ENCODE measurements around the gene GPRIN3. TPM values are rescaled to one million over a fixed set of nuclear protein-coding genes. Genes with fewer than 3 reads are reported as not detected.

Gene GPRIN3
- polyA plus RNA-seq, 1 donor (not counting 4 experiments of a cell fraction or from before 2014, with no cell fraction given) = not detected

DNA sequence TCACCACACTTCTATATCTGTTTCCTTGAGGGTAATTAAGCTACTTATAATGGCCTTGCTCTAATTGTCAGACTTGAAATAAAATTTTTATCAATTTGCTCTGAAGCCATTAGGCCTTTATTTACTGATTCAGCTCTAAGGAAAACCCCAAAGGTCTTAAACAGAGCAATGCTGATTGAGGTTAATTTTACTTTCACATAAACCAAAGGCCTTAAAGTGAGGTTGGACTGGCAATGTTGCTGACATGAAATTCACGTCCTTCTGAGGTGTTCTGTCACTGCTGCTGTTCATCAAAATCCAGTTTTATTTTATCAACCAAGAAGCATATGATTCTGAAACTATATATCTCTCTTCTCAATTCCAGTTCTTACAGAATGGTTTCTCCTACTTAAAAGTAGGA, 21.7 kb upstream of the GPRIN3 start:
- dilution Hi-C loops (cut with MboI; ENCODE audit: extremely low pct_ligation_motif_present, low sequenced_read_pairs) = no loop called here
- FAIRE-seq (no peak), DNase-seq (ENCODE audit: low read depth, low spot score) (no peak)
- no peaks in the 10 kb centered on the region for H4K20me1 ChIP-seq (ENCODE audit: control insufficient read depth, extremely low read depth, insufficient read depth, low read length)
- no peaks in the 10 kb centered on the region for H3K27me3 ChIP-seq (ENCODE audit: control insufficient read depth, extremely low read depth, insufficient read depth, low read length)
- no peak overlapping the region for H3K27ac ChIP-seq (ENCODE audit: control insufficient read depth, insufficient read depth, low read length)
- H3K4me1 ChIP-seq (ENCODE audit: control insufficient read depth, extremely low read depth, insufficient read depth, low read length) = no peaks in the 10 kb centered on the region
- H3K9me3 ChIP-seq (ENCODE audit: control insufficient read depth, low read depth, low read length) = no peaks in the 10 kb centered on the region
- no peak overlapping the region for H3K4me2 ChIP-seq (ENCODE audit: control insufficient read depth, extremely low read depth, insufficient read depth, low read depth, low read length)
- H3K9me1 ChIP-seq (ENCODE audit: control insufficient read depth, extremely low read depth, insufficient read depth, low read length) = no peaks in the 10 kb centered on the region
- no peaks in the 10 kb centered on the region for H3K36me3 ChIP-seq (ENCODE audit: control insufficient read depth in 2 of 2, extremely low read depth in 1 of 2, insufficient read depth in 2 of 2, low read length in 2 of 2)
- no peak overlapping the region for H3K9ac ChIP-seq (ENCODE audit: control insufficient read depth, extremely low read depth, insufficient read depth, low read length)
- no peak overlapping the region for H3K4me3 ChIP-seq (ENCODE audit: control insufficient read depth in 2 of 3, extremely low read depth in 1 of 3, insufficient read depth in 2 of 3, low read depth in 1 of 3, low read length in 3 of 3)
- H3K79me2 ChIP-seq (ENCODE audit: control insufficient read depth, insufficient read depth, low read length) = no peaks in the 10 kb centered on the region
- H2AFZ ChIP-seq (ENCODE audit: control insufficient read depth, low read length) = no peak overlapping the region
- TF ChIP-seq EZH2 (IDR thresholded peaks at IDR 0.05; ENCODE audit: low read length) = no peak
- TF ChIP-seq, protein P1, sequence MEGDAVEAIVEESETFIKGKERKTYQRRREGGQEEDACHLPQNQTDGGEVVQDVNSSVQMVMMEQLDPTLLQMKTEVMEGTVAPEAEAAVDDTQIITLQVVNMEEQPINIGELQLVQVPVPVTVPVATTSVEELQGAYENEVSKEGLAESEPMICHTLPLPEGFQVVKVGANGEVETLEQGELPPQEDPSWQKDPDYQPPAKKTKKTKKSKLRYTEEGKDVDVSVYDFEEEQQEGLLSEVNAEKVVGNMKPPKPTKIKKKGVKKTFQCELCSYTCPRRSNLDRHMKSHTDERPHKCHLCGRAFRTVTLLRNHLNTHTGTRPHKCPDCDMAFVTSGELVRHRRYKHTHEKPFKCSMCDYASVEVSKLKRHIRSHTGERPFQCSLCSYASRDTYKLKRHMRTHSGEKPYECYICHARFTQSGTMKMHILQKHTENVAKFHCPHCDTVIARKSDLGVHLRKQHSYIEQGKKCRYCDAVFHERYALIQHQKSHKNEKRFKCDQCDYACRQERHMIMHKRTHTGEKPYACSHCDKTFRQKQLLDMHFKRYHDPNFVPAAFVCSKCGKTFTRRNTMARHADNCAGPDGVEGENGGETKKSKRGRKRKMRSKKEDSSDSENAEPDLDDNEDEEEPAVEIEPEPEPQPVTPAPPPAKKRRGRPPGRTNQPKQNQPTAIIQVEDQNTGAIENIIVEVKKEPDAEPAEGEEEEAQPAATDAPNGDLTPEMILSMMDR (optimal IDR thresholded peaks at IDR 0.05 in 1 of 3, IDR thresholded peaks at IDR 0.05 in 1 of 3, conservative IDR thresholded peaks at IDR 0.05 in 1 of 3; ENCODE audit: extremely low read depth in 1 of 3, insufficient read depth in 2 of 3, low read length in 3 of 3) = no peak

DNA sequence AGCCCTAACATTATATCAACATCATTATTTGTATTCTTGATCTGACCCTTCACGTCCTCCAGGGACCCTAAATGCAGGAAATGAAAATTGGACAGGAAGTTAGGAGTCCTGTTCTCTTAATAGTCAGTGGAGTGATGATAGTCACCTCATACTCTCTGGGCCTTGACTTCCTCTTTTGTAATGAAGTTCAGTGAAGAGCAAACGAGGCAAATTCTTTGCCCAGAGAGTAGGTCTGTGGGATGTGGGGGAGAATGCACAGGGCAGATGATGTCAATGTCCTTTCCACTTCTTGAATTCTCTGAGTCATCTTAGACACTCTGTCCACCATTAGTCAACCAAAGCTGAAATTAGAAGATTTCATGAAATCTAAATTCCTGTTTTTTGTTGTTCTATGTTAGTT, 17.1 kb upstream of the GPRIN3 start:
- Histone ChIP-seq H3K36me3 (ENCODE audit: control insufficient read depth in 2 of 2, extremely low read depth in 1 of 2, insufficient read depth in 2 of 2, low read length in 2 of 2) (no peaks in the 10 kb centered on the region), H3K9me1 (ENCODE audit: control insufficient read depth, extremely low read depth, insufficient read depth, low read length) (no peaks in the 10 kb centered on the region), H3K9me3 (ENCODE audit: control insufficient read depth, low read depth, low read length) (no peaks in the 10 kb centered on the region), H4K20me1 (ENCODE audit: control insufficient read depth, extremely low read depth, insufficient read depth, low read length) (no peaks in the 10 kb centered on the region), H3K27ac (ENCODE audit: control insufficient read depth, insufficient read depth, low read length) (no peak overlapping the region), H3K4me1 (ENCODE audit: control insufficient read depth, extremely low read depth, insufficient read depth, low read length) (no peaks in the 10 kb centered on the region), H3K4me2 (ENCODE audit: control insufficient read depth, extremely low read depth, insufficient read depth, low read depth, low read length) (no peak overlapping the region), H2AFZ (ENCODE audit: control insufficient read depth, low read length) (no peak overlapping the region), H3K4me3 (ENCODE audit: control insufficient read depth in 2 of 3, extremely low read depth in 1 of 3, insufficient read depth in 2 of 3, low read depth in 1 of 3, low read length in 3 of 3) (no peak overlapping the region), H3K27me3 (ENCODE audit: control insufficient read depth, extremely low read depth, insufficient read depth, low read length) (no peaks in the 10 kb centered on the region), H3K9ac (ENCODE audit: control insufficient read depth, extremely low read depth, insufficient read depth, low read length) (no peak overlapping the region), H3K79me2 (ENCODE audit: control insufficient read depth, insufficient read depth, low read length) (no peaks in the 10 kb centered on the region)
- TF ChIP-seq, protein P1 (optimal IDR thresholded peaks at IDR 0.05 in 1 of 3, IDR thresholded peaks at IDR 0.05 in 1 of 3, conservative IDR thresholded peaks at IDR 0.05 in 1 of 3; ENCODE audit: extremely low read depth in 1 of 3, insufficient read depth in 2 of 3, low read length in 3 of 3) = no peak
- no peak for TF ChIP-seq EZH2 (IDR thresholded peaks at IDR 0.05; ENCODE audit: low read length)
- DNase-seq (ENCODE audit: low read depth, low spot score) = no peak
- dilution Hi-C loops (cut with MboI; ENCODE audit: extremely low pct_ligation_motif_present, low sequenced_read_pairs) = no loop called here
- FAIRE-seq = no peak

All from keratinocyte (primary cell).